Heart left ventricle (tissue), 16 donors: ENCODE data around the gene TRIM71. TPM values are rescaled to one million over a fixed set of nuclear protein-coding genes. Genes with fewer than 3 reads are reported as not detected.

ENCODE experiments used
- ATAC-seq, 4 donors: fragments of 200-7000 bp; cut with Tn5 transposase; one replicate each; pipeline ENCODE4 v1.9.1; 2020 to 2022; ENCODE audit warnings: moderate library complexity in 4 of 4, mild to moderate bottlenecking in 3 of 4, moderate number of reproducible peaks in 1 of 4
- DNase-seq, 5 donors: peaks; one replicate each; pipeline ENCODE4 v3.0.0-alpha.2; 2020
- H3K27ac ChIP-seq, 12 donors: fragments of 200-600 bp; sonication (generic) in 4 of 12; one replicate each; pipeline versions ENCODE4 v1.5.0 to v1.8.0; 2016 to 2022; ENCODE audit warnings: mild to moderate bottlenecking in 2 of 12
- H3K27me3 ChIP-seq, 9 donors: fragments of 200-600 bp; sonication (generic) in 2 of 9; one replicate each; pipeline versions ENCODE4 v1.5.1 to v1.8.0; 2016 to 2022; ENCODE audit warnings: mild to moderate bottlenecking in 3 of 9
- H3K36me3 ChIP-seq, 9 donors: fragments of 200-600 bp; sonication (generic) in 2 of 9; one replicate each; pipeline versions ENCODE4 v1.5.0 to v1.8.0; 2018 to 2022; ENCODE audit warnings: mild to moderate bottlenecking in 2 of 9
- H3K4me1 ChIP-seq, 12 donors: fragments of 200-600 bp; sonication (generic) in 4 of 12; one replicate each; pipeline versions ENCODE4 v1.5.0 to v1.8.0; 2016 to 2022; ENCODE audit warnings: mild to moderate bottlenecking in 3 of 12
- H3K4me3 ChIP-seq, 12 donors: fragments of 200-600 bp; sonication (generic) in 4 of 12; one replicate each; pipeline versions ENCODE4 v1.5.0 to v1.8.0; 2017 to 2022; ENCODE audit warnings: mild to moderate bottlenecking in 9 of 12, moderate library complexity in 4 of 12
- H3K9me3 ChIP-seq, 12 donors: fragments of 200-600 bp; sonication (generic) in 4 of 12; one replicate each; pipeline versions ENCODE4 v1.5.0 to v1.8.0; 2016 to 2022; ENCODE audit warnings: mild to moderate bottlenecking in 1 of 12
- POLR2A ChIP-seq, 2 donors: fragments of 450-650 bp; IDR thresholded peaks; one replicate each; pipeline ENCODE4 v1.6.1; 2017; ENCODE audit warnings: antibody characterized with exemption in 2 of 2, mild to moderate bottlenecking in 2 of 2, moderate library complexity in 2 of 2
- WGBS, 4 donors: extraction: QIAGEN DNeasy Blood & Tissue Kit in 2 of 4; methylation state at CpG; one replicate each; pipeline versions ENCODE4 v1.1.5 to v1.1.7; 2013 to 2018; 5-methylcytosine and 5-hydroxymethylcytosine counted together
- intact Hi-C, 10 donors: fragments of 100-400 bp; cut with DNase I; formaldehyde crosslinking; loops; one replicate each; pipeline versions ENCODE4 v1.11.1 to v1.14.2; 2022
- polyA plus RNA-seq, 2 donors: library from polyadenylated mRNA; stranded (reverse); fragments of 200-250 nt; gene quantifications; one replicate each; pipeline ENCODE4 v1.2.3, GENCODE V29; 2013
- total RNA-seq, 9 donors: library from RNA; depleted of rRNA in 2 of 9; stranded (reverse); fragments of >200 nt in 2 of 9; fragmentation: NEBNext Ultra II Directional in 3 of 9; extraction: Animal tissue kit (Norgen Biotek cat#: 25700) in 3 of 9; gene quantifications; one replicate each; pipeline versions ENCODE4 v1.1.0 to v1.2.4, GENCODE V29; 2016 to 2023
- TF ChIP-seq, protein P1 (sequence below), 12 donors: fragments of 200-600 bp; sonication (generic) in 4 of 12; IDR thresholded peaks; one replicate each; pipeline versions ENCODE4 v1.5.0 to v1.8.0; 2018 to 2022; ENCODE audit warnings: antibody characterized with exemption in 12 of 12, mild to moderate bottlenecking in 5 of 12
- donor health status: ischemic (EF 13 %, LVEDD 7.1; RV severe dilation, severe dysfunction).
- donor health status: healthy with polysubstance abuse.
- donor health status: DM: no; HTN: yes; CAD: no.
- donor health status: DM: no; HTN: no; CAD: no.
- donor health status: ischemic (EF 25% LVEDD 6.9; RV normal size, moderate dysfunction).
- donor health status: ischemic (EF 25% LVEDD 5.7; RV mildly dilated, moderate dysfunction).
- donor health status: healthy.
- donor health status: DM: yes; HTN: yes; CAD: no.
- donor health status: ischemic (EF 35%, LVEDD 5.7; RV mildly dilated, moderate dysfunction).
- donor health status: nonischemic (EF 11% LVEDD 7.7; RV severe dilation, severe dysfunction).
- donor health status: DM: yes; HTN: yes; CAD: no.
- donor health status: PGD.
- donor health status: ischemic (EF 29% LVEDD 5.4; RV normal size, mild dysfunction).
- donor health status: nonischemic (EF 23%, LVEDD 6.1; RV moderate dilation, normal function).

Gene TRIM71
- total and polyA plus RNA-seq, 11 donors, result 0.05 TPM; not detected in 9

GRCh38 chr3:32885283-32885901 lies 67.6 kb downstream of the TRIM71 start:
- intact Hi-C loops, result no loop called here
- Histone ChIP-seq H3K27me3 (no peaks in the 10 kb centered on the region), H3K4me1 (no peaks in the 10 kb centered on the region), H3K27ac (no peak overlapping the region), H3K9me3 (no peaks in the 10 kb centered on the region), H3K4me3 (no peak overlapping the region), H3K36me3 (no peaks in the 10 kb centered on the region)
- no peak for DNase-seq
- TF ChIP-seq, protein P1, sequence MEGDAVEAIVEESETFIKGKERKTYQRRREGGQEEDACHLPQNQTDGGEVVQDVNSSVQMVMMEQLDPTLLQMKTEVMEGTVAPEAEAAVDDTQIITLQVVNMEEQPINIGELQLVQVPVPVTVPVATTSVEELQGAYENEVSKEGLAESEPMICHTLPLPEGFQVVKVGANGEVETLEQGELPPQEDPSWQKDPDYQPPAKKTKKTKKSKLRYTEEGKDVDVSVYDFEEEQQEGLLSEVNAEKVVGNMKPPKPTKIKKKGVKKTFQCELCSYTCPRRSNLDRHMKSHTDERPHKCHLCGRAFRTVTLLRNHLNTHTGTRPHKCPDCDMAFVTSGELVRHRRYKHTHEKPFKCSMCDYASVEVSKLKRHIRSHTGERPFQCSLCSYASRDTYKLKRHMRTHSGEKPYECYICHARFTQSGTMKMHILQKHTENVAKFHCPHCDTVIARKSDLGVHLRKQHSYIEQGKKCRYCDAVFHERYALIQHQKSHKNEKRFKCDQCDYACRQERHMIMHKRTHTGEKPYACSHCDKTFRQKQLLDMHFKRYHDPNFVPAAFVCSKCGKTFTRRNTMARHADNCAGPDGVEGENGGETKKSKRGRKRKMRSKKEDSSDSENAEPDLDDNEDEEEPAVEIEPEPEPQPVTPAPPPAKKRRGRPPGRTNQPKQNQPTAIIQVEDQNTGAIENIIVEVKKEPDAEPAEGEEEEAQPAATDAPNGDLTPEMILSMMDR (IDR thresholded peaks at IDR 0.05), result no peak
- TF ChIP-seq POLR2A (IDR thresholded peaks at IDR 0.05), result no peak
- no peak for ATAC-seq
- 88 to 97% (median 94%) methylated on average over 11 of the region's 11 CpGs for WGBS, 4 donors

DNA sequence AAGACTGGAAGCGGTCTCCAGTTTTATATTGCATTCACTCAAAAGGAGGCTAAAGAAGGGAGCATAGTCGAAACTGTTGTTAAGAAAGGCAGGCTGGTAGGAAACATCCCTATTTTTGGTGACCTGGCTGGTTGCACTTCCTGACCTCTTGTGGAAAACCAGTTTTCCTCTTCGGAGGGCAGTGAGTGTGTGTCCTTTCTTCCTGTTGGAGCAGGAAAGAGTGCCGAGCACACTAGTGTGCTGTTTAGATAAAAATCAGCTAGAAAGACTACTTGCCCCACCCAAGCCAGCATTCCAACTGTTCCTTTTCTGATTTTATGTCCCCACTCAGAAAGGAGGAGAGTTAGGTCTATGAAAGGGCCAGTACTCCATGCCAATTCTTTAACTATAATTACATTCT lies 68.5 kb downstream of the TRIM71 start:
- no peak for TF ChIP-seq POLR2A (IDR thresholded peaks at IDR 0.05)
- TF ChIP-seq, protein P1 (IDR thresholded peaks at IDR 0.05), result no peak
- Histone ChIP-seq H3K4me1 (no peaks in the 10 kb centered on the region), H3K36me3 (no peaks in the 10 kb centered on the region), H3K9me3 (no peaks in the 10 kb centered on the region), H3K4me3 (no peak overlapping the region), H3K27me3 (no peaks in the 10 kb centered on the region), H3K27ac (no peak overlapping the region)
- 54 to 76% (median 68%) methylated on average over 4 of the region's 4 CpGs for WGBS, 4 donors
- DNase-seq (no peak), ATAC-seq (no peak)
- intact Hi-C loops, result no loop called here

DNA sequence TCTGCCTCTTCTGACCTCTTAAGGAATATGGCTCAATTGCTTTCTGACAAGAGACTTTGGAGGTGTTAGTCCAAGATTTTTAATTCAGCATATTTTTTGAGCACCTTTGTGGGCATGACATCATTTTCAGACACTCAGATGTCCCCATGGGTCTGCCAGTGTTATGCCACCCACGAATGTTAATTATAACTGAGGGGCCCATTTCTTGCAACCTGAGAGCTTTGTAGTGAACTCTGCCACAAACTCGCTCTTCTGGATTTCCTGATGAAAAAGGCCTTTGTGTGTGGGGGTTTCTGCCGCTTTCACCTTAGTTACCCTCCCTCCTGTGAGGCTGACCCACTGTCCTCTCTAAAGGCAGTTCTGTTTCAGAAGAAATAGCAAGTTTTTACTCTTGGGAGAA lies 69.1 kb downstream of the TRIM71 start:
- DNase-seq, result no peak
- intact Hi-C loops, result no loop called here
- Histone ChIP-seq H3K36me3 (no peaks in the 10 kb centered on the region), H3K27ac (no peak overlapping the region), H3K4me1 (no peaks in the 10 kb centered on the region), H3K27me3 (no peaks in the 10 kb centered on the region), H3K4me3 (no peak overlapping the region), H3K9me3 (no peaks in the 10 kb centered on the region)
- WGBS, 4 donors, result 86 to 89% (median 87%) methylated on average over 3 of the region's 3 CpGs
- ATAC-seq, result no peak
- TF ChIP-seq, protein P1 (IDR thresholded peaks at IDR 0.05), result no peak
- TF ChIP-seq POLR2A (IDR thresholded peaks at IDR 0.05), result no peak

DNA sequence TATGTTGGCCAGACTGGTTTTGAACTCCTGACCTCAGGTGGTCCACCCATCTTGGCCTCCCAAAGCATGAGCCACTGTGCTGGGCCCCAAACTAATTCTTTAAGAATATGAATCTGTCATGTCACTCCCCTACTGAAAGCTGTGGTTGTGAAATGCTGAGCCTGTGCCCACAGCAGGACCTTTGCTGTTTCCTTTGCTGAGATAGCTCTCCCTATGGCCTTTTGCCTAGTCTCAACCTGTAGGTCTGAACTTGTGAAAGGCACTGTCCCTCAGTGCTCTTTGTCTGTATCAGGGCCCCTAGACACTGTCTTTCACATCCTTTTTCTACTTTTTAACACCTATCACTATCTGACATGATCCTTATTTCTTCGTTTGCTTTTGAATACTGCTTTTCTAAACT lies 70.9 kb downstream of the TRIM71 start:
- Histone ChIP-seq H3K4me3 (no peak overlapping the region), H3K36me3 (no peaks in the 10 kb centered on the region), H3K27me3 (no peaks in the 10 kb centered on the region), H3K27ac (no peak overlapping the region), H3K4me1 (no peaks in the 10 kb centered on the region), H3K9me3 (no peaks in the 10 kb centered on the region)
- DNase-seq (no peak), ATAC-seq (no peak)
- intact Hi-C loops, result no loop called here
- TF ChIP-seq, protein P1 (IDR thresholded peaks at IDR 0.05), result no peak
- no peak for TF ChIP-seq POLR2A (IDR thresholded peaks at IDR 0.05)
- 89 to 94% (median 92%) methylated on average over 1 of the region's 1 CpG for WGBS, 4 donors
